HL-60 (cell line): ENCODE results near the gene OSBPL5.

Experiments used
- POLR2AphosphoS5 ChIP-seq: IDR thresholded peaks from 2 replicates; pipeline ENCODE4 v1.6.1; 2012; ENCODE audit warnings: low read depth
- TF ChIP-seq, protein P1 (sequence below): IDR thresholded peaks from one replicate; pipeline ENCODE4 v1.5.1; 2011; ENCODE audit warnings: low read length, control low read depth, inconsistent platforms; ENCODE audit not compliant: insufficient read depth
- TF ChIP-seq, protein P2 (sequence below): IDR thresholded peaks from 2 replicates; pipeline ENCODE4 v1.6.1; 2012; ENCODE audit warnings: low read depth; ENCODE audit not compliant: insufficient replicate concordance

DNA sequence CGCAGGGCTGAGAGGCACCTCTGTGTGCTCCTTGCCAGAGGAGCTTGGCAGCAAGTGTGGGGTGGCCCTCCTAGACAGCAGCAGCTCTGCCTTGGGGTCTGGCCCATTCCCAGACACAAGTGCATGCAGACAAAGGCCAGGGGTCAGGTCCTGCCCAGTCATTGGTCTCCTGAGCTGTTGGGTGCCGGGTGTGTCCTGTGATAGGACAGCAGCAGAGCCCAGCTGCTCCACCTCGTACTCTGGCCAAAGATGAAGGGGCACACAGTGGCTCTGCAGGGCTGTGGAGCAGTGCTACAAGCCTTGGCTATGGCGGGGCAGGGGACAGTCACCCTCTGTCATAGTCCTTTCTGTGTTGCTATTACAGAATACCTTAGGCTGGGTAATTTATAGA is 17.3 kb upstream of the OSBPL5 start:
- TF ChIP-seq, protein P1, sequence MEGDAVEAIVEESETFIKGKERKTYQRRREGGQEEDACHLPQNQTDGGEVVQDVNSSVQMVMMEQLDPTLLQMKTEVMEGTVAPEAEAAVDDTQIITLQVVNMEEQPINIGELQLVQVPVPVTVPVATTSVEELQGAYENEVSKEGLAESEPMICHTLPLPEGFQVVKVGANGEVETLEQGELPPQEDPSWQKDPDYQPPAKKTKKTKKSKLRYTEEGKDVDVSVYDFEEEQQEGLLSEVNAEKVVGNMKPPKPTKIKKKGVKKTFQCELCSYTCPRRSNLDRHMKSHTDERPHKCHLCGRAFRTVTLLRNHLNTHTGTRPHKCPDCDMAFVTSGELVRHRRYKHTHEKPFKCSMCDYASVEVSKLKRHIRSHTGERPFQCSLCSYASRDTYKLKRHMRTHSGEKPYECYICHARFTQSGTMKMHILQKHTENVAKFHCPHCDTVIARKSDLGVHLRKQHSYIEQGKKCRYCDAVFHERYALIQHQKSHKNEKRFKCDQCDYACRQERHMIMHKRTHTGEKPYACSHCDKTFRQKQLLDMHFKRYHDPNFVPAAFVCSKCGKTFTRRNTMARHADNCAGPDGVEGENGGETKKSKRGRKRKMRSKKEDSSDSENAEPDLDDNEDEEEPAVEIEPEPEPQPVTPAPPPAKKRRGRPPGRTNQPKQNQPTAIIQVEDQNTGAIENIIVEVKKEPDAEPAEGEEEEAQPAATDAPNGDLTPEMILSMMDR: no peak
- TF ChIP-seq, protein P2, sequence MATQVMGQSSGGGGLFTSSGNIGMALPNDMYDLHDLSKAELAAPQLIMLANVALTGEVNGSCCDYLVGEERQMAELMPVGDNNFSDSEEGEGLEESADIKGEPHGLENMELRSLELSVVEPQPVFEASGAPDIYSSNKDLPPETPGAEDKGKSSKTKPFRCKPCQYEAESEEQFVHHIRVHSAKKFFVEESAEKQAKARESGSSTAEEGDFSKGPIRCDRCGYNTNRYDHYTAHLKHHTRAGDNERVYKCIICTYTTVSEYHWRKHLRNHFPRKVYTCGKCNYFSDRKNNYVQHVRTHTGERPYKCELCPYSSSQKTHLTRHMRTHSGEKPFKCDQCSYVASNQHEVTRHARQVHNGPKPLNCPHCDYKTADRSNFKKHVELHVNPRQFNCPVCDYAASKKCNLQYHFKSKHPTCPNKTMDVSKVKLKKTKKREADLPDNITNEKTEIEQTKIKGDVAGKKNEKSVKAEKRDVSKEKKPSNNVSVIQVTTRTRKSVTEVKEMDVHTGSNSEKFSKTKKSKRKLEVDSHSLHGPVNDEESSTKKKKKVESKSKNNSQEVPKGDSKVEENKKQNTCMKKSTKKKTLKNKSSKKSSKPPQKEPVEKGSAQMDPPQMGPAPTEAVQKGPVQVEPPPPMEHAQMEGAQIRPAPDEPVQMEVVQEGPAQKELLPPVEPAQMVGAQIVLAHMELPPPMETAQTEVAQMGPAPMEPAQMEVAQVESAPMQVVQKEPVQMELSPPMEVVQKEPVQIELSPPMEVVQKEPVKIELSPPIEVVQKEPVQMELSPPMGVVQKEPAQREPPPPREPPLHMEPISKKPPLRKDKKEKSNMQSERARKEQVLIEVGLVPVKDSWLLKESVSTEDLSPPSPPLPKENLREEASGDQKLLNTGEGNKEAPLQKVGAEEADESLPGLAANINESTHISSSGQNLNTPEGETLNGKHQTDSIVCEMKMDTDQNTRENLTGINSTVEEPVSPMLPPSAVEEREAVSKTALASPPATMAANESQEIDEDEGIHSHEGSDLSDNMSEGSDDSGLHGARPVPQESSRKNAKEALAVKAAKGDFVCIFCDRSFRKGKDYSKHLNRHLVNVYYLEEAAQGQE: no peak
- no peak for TF ChIP-seq POLR2AphosphoS5
